ENCODE measurements around the gene ZNF189.

- TF ChIP-seq, protein P1, sequence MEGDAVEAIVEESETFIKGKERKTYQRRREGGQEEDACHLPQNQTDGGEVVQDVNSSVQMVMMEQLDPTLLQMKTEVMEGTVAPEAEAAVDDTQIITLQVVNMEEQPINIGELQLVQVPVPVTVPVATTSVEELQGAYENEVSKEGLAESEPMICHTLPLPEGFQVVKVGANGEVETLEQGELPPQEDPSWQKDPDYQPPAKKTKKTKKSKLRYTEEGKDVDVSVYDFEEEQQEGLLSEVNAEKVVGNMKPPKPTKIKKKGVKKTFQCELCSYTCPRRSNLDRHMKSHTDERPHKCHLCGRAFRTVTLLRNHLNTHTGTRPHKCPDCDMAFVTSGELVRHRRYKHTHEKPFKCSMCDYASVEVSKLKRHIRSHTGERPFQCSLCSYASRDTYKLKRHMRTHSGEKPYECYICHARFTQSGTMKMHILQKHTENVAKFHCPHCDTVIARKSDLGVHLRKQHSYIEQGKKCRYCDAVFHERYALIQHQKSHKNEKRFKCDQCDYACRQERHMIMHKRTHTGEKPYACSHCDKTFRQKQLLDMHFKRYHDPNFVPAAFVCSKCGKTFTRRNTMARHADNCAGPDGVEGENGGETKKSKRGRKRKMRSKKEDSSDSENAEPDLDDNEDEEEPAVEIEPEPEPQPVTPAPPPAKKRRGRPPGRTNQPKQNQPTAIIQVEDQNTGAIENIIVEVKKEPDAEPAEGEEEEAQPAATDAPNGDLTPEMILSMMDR (IDR thresholded peaks at IDR 0.05; ENCODE audit: insufficient read depth, low read length): no peak
- TF ChIP-seq GABPA (IDR thresholded peaks at IDR 0.05; ENCODE audit: low read depth): no peak
- TF ChIP-seq POLR2AphosphoS5 (IDR thresholded peaks at IDR 0.05; ENCODE audit: low read depth): no peak
- TF ChIP-seq, protein P2, sequence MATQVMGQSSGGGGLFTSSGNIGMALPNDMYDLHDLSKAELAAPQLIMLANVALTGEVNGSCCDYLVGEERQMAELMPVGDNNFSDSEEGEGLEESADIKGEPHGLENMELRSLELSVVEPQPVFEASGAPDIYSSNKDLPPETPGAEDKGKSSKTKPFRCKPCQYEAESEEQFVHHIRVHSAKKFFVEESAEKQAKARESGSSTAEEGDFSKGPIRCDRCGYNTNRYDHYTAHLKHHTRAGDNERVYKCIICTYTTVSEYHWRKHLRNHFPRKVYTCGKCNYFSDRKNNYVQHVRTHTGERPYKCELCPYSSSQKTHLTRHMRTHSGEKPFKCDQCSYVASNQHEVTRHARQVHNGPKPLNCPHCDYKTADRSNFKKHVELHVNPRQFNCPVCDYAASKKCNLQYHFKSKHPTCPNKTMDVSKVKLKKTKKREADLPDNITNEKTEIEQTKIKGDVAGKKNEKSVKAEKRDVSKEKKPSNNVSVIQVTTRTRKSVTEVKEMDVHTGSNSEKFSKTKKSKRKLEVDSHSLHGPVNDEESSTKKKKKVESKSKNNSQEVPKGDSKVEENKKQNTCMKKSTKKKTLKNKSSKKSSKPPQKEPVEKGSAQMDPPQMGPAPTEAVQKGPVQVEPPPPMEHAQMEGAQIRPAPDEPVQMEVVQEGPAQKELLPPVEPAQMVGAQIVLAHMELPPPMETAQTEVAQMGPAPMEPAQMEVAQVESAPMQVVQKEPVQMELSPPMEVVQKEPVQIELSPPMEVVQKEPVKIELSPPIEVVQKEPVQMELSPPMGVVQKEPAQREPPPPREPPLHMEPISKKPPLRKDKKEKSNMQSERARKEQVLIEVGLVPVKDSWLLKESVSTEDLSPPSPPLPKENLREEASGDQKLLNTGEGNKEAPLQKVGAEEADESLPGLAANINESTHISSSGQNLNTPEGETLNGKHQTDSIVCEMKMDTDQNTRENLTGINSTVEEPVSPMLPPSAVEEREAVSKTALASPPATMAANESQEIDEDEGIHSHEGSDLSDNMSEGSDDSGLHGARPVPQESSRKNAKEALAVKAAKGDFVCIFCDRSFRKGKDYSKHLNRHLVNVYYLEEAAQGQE (IDR thresholded peaks at IDR 0.05; ENCODE audit: insufficient replicate concordance, low read depth): no peak
- TF ChIP-seq SPI1 (IDR thresholded peaks at IDR 0.05; ENCODE audit: borderline replicate concordance, low read depth): no peak
Measured at GRCh38 chr9:101432740-101433139, 34.1 kb downstream of the ZNF189 start.
